ENCODE measurements around the gene KLHL18. TPM values are rescaled to one million over a fixed set of nuclear protein-coding genes. Genes with fewer than 3 reads are reported as not detected.
A peak's percentile ranks its signal among the peaks of the same experiment; 100 is the strongest.

KLHL18 gene
- total and polyA plus RNA-seq, 12 donors: 32.1 to 85.7 (median 45.2) TPM

DNA sequence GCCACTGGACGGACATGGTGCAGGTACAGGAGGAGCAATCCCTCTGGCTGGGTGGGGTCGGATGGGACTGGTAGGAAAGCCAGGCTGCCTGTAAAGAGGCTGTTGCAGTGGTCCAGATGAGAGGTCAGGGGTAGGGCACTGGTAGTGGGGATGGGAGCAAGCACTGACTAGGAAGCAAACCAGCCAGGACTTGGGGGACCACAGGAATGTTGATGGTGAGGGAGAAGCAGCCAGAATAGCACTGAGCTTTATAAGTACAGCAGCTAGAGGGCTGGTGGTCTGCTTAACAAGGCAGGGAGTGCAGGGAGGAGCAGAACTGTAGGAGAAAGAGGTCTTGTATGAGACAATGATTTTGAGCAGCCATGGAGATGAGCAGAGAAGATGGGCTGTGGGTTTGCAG, 59.4 kb downstream of the KLHL18 start:
- Histone ChIP-seq H3K27ac (no peak overlapping the region), H3K27me3 (no peaks in the 10 kb centered on the region), H3K9me3 (no peaks in the 10 kb centered on the region), H3K4me1 (peaks cover 0 to 21% (median 4%) of the 10 kb centered on the region in 9 donors), H3K4me3 (no peak overlapping the region), H3K36me3 (peaks cover 0 to 95% (median 45%) of the 10 kb centered on the region in 9 donors)
- TF ChIP-seq, protein P1, sequence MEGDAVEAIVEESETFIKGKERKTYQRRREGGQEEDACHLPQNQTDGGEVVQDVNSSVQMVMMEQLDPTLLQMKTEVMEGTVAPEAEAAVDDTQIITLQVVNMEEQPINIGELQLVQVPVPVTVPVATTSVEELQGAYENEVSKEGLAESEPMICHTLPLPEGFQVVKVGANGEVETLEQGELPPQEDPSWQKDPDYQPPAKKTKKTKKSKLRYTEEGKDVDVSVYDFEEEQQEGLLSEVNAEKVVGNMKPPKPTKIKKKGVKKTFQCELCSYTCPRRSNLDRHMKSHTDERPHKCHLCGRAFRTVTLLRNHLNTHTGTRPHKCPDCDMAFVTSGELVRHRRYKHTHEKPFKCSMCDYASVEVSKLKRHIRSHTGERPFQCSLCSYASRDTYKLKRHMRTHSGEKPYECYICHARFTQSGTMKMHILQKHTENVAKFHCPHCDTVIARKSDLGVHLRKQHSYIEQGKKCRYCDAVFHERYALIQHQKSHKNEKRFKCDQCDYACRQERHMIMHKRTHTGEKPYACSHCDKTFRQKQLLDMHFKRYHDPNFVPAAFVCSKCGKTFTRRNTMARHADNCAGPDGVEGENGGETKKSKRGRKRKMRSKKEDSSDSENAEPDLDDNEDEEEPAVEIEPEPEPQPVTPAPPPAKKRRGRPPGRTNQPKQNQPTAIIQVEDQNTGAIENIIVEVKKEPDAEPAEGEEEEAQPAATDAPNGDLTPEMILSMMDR (IDR thresholded peaks at IDR 0.05): no peak
- ATAC-seq (no peak), DNase-seq (no peak)
- intact Hi-C loops (cut with DNase I): no loop called here
- WGBS, 2 donors: 95 to 97% methylated on average over 2 of the region's 2 CpGs

DNA sequence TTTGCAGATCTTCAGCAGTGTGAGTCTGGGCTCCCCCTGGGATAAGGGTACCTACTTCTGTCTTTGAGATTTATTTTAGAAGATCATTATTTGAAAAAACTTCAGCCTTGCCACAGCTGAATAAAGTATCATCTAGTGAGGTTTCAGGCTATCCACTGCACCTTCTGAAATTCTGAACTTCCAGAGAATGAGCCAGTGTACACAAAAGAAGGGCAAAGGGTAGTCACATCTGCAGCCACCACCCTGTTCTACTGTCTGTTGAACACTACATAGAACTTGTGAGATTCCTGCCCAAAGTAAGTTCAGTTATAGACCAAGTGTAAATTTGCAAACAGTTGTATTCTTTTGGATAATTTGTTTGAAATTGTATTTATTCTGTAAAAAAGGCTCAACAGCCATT, 60.1 kb downstream of the KLHL18 start:
- DNase-seq (no peak), ATAC-seq (no peak)
- Histone ChIP-seq H3K4me3 (no peak overlapping the region), H3K4me1 (peaks cover 0 to 27% (median 4%) of the 10 kb centered on the region in 9 donors), H3K27me3 (no peaks in the 10 kb centered on the region), H3K9me3 (no peaks in the 10 kb centered on the region), H3K36me3 (peaks cover 0 to 88% (median 39%) of the 10 kb centered on the region in 9 donors), H3K27ac (no peak overlapping the region)
- TF ChIP-seq, protein P1 (IDR thresholded peaks at IDR 0.05): no peak
- intact Hi-C loops (cut with DNase I): no loop called here

DNA sequence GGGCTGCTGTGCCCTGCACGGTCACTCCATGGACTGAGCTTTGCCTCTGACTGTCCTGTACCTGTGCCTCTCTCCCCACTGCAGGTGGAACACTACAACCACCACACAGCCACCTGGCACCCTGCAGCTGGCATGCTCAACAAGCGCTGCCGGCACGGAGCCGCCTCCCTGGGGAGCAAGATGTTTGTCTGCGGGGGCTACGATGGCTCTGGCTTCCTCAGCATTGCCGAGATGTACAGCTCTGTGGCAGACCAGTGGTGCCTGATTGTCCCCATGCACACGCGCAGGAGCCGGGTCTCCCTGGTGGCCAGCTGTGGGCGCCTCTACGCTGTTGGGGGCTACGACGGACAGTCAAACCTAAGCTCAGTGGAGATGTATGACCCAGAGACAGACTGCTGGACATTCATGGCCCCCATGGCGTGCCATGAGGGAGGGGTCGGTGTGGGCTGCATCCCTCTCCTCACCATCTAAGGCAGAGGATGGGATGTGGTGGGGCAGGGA, 60.8 kb downstream of the KLHL18 start:
- Histone ChIP-seq H3K36me3 (peaks cover 0 to 81% (median 38%) of the 10 kb centered on the region in 9 donors), H3K27me3 (no peaks in the 10 kb centered on the region), H3K27ac (no peak overlapping the region), H3K4me3 (no peak overlapping the region), H3K4me1 (peaks cover 0 to 27% (median 4%) of the 10 kb centered on the region in 9 donors), H3K9me3 (no peaks in the 10 kb centered on the region)
- TF ChIP-seq, protein P1 (IDR thresholded peaks at IDR 0.05): no peak
- intact Hi-C loops (cut with DNase I): no loop called here
- no peak for ATAC-seq
- DNase-seq: no peak
- 93 to 94% methylated on average over 17 of the region's 17 CpGs for WGBS, 2 donors

DNA sequence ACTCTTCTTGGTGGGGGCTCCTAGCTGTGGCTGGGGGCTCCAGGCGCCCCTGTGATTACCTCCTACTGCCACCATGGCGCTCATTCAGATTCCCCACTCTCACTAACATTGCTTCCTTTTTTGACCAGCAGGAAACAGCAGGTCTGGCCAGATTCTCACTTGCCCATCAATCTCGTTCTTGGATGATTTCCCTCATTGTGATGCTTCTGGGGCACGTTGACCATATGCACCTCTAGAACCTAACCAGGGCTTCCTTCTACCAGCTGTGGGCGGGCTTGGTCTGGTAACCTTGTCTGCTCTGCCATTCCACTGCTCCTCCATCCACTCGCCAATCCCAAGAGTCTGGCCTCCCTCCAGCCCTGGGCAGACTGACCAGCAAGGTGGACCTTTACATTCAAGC, 62.2 kb downstream of the KLHL18 start:
- no peak for DNase-seq
- WGBS, 2 donors: 84 to 85% methylated on average over 6 of the region's 6 CpGs
- H3K4me1 ChIP-seq: peaks cover 0 to 27% (median 4%) of the 10 kb centered on the region in 9 donors
- no peak overlapping the region for H3K27ac ChIP-seq
- no peaks in the 10 kb centered on the region for H3K9me3 ChIP-seq
- ATAC-seq: peak in 1 of 8 donors; percentile 30
- no peak overlapping the region for H3K4me3 ChIP-seq
- intact Hi-C loops (cut with DNase I): no loop called here
- TF ChIP-seq, protein P1 (IDR thresholded peaks at IDR 0.05): no peak
- H3K36me3 ChIP-seq: peaks cover 0 to 66% (median 32%) of the 10 kb centered on the region in 9 donors
- H3K27me3 ChIP-seq: no peaks in the 10 kb centered on the region
